Breast epithelium (tissue), 4 donors: ENCODE data around the gene PALLD. TPM values are rescaled to one million over a fixed set of nuclear protein-coding genes. Genes with fewer than 3 reads are reported as not detected.
"Not testable (repeated sequence)": the region's sequence is repeated elsewhere in the genome, so short reads cannot be mapped to it uniquely, and the experiment has no call there.

Source experiments
- DNase-seq, 2 donors: peaks; one replicate each; pipeline ENCODE4 v3.0.0-alpha.2; 2019; ENCODE audit warnings: low spot score in 2 of 2
- H3K27ac ChIP-seq, 2 donors: fragments of 200-600 bp; sonication (generic) in 1 of 2; one replicate each; pipeline ENCODE4 v1.5.1; 2016 to 2019; ENCODE audit warnings: mild to moderate bottlenecking in 1 of 2
- H3K27me3 ChIP-seq, 2 donors: fragments of 200-600 bp; sonication (generic) in 1 of 2; one replicate each; pipeline versions ENCODE4 v1.5.1 to v1.6.0; 2017 to 2019; ENCODE audit warnings: control low read depth in 1 of 2, mild to moderate bottlenecking in 1 of 2
- H3K36me3 ChIP-seq: fragments of 200-600 bp; one replicate; pipeline ENCODE4 v1.5.1; 2019
- H3K4me1 ChIP-seq, 2 donors: fragments of 200-600 bp; sonication (generic); one replicate each; pipeline ENCODE4 v1.5.1; 2016 to 2019; ENCODE audit warnings: control low read depth in 1 of 2
- H3K4me3 ChIP-seq, 3 donors: fragments of 200-600 bp; sonication (generic); 1 replicate in 2 of 3; 2 replicates in 1 of 3; pipeline ENCODE4 v1.5.1; 2016 to 2019; ENCODE audit warnings: mild to moderate bottlenecking in 3 of 3, moderate library complexity in 2 of 3
- H3K9me3 ChIP-seq, 2 donors: fragments of 200-600 bp; sonication (generic) in 1 of 2; one replicate each; pipeline ENCODE4 v1.5.1; 2016 to 2019; ENCODE audit warnings: control low read depth in 1 of 2
- CTCF ChIP-seq, 3 donors: fragments of 450-650 bp; IDR thresholded peaks; one replicate each; pipeline ENCODE4 v1.5.1; 2016 to 2017; ENCODE audit warnings: antibody characterized with exemption in 3 of 3, mild to moderate bottlenecking in 3 of 3, moderate library complexity in 3 of 3
- POLR2A ChIP-seq: fragments of 450-650 bp; IDR thresholded peaks from one replicate; pipeline ENCODE4 v1.6.1; 2016; ENCODE audit warnings: antibody characterized with exemption, mild to moderate bottlenecking, moderate library complexity
- POLR2AphosphoS5 ChIP-seq, 3 donors: sonication (generic); formaldehyde crosslinking; IDR thresholded peaks; one replicate each; pipeline ENCODE4 v1.6.1; 2017; ENCODE audit warnings: antibody characterized with exemption in 3 of 3
- intact Hi-C: fragments of 100-400 bp; cut with DNase I; formaldehyde crosslinking; loops from one replicate; pipeline ENCODE4 v1.15.1; 2023; ENCODE audit warnings: low total_unique reads
- total RNA-seq, 3 donors: library from RNA; depleted of rRNA; stranded (reverse); fragments of >200 nt; gene quantifications; one replicate each; pipeline ENCODE4 v1.1.0, GENCODE V29; 2016

The PALLD gene
- total RNA-seq, 3 donors from 2014 or later: 96.0 to 186 (median 174) TPM

DNA sequence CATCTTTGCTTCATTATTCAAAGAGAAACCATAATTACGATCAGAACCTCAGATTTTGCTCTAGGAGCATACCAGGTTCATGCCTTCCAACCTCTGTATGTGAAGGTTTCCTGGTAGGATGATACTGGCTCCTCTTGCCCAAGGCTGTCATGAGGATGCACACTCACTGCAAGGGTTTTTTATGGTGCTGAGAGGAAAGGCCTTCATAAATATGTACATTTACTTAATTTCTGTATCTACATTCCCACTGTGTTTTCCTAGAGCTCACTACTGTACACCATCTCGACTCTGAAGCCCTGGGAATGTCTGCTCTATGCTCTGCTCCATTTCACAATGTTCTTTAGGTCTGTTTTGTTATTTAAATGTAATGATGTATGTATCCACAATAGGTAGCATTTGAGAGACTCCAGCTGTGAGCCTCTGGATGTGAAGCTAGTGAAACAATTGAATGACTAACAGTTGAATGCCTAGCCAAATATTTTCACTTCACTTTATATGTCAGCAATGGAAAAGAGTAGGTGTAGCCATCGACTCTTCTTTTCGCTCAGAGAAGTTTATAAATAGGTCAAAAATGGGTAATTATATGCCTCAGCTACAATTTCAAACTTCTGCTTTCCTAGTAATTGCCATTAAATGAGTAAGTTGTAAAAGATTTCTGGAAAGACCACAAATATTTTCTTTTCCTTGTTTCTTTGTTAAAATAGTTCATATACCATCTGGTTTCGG, 228.0 kb downstream of the PALLD start:
- Histone ChIP-seq H3K27ac (no peak overlapping the region), H3K36me3 (no peaks in the 10 kb centered on the region), H3K27me3 (no peaks in the 10 kb centered on the region), H3K4me1 (no peaks in the 10 kb centered on the region), H3K9me3 (no peaks in the 10 kb centered on the region), H3K4me3 (no peak overlapping the region)
- no peak for TF ChIP-seq CTCF (IDR thresholded peaks at IDR 0.05)
- no peak for TF ChIP-seq POLR2A
- no peak for TF ChIP-seq POLR2AphosphoS5 (IDR thresholded peaks at IDR 0.05)
- DNase-seq: no peak
- intact Hi-C loops: no loop called here

- Histone ChIP-seq H3K4me1 (no peaks in the 10 kb centered on the region), H3K9me3 (no peaks in the 10 kb centered on the region), H3K4me3 (no peak overlapping the region), H3K27ac (no peak overlapping the region), H3K36me3 (no peaks in the 10 kb centered on the region), H3K27me3 (no peaks in the 10 kb centered on the region)
- intact Hi-C loops: no loop called here
- TF ChIP-seq POLR2A (no peak), POLR2AphosphoS5 (IDR thresholded peaks at IDR 0.05) (no peak), CTCF (IDR thresholded peaks at IDR 0.05) (no peak)
- DNase-seq: no peak
Observed at GRCh38 chr4:168725930-168726329, 229.1 kb downstream of the PALLD start.

DNA sequence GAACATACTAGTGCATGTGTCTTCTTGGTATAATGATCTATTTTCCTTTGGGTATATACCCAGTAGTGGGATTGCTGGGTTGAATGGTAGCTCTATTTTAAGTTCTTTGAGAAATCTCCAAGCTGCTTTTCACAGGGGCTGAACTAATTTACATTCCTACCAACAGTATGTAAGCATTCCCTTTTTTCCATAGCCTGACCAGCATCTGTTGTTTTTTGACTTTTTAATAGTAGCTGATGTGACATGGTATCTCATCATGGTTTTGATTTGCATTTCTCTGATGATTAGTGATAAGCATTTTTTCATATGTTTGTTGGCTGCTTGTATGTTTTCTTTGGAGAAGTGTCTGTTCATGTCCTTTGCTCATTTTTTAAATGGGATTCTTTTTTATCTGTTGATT, 230.3 kb downstream of the PALLD start:
- H3K27ac ChIP-seq, H3K9me3 ChIP-seq, H3K36me3 ChIP-seq, H3K27me3 ChIP-seq, intact Hi-C loops, DNase-seq, H3K4me1 ChIP-seq, H3K4me3 ChIP-seq: not testable (repeated sequence)

DNA sequence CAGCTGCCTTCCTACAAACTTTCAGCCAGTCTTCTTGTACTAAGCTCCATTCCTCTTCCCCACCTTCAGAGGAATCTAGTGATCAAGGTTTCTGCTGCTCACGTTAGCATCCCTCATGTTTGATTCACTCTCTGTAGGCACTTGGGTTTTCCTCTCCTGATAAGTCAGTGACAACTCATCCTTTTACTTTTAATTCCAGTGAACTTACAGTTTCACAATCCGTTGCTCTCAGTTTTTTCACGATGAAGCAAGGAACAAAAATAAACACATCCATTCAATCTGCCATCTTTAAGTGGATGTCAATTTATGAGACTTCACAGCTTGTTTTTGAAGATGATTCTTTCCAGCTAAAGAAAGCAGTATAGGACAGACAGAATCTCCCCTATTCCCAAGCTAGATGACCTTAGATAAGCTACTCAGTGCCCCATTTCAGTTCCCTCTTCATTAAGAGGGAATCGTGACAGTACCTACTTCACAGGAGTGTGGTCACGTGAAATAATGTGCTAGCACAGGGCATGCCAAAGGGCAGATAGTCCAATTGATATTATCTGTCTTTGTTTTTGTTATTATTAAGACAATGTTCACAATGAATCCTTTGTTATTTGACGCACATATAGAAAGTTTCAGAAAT, 234.3 kb downstream of the PALLD start:
- intact Hi-C loops: no loop called here
- no peak for TF ChIP-seq POLR2AphosphoS5 (IDR thresholded peaks at IDR 0.05)
- no peak for TF ChIP-seq POLR2A
- no peak for TF ChIP-seq CTCF (IDR thresholded peaks at IDR 0.05)
- Histone ChIP-seq H3K4me3 (no peak overlapping the region), H3K27ac (no peak overlapping the region), H3K36me3 (no peaks in the 10 kb centered on the region), H3K9me3 (no peaks in the 10 kb centered on the region), H3K27me3 (no peaks in the 10 kb centered on the region), H3K4me1 (no peaks in the 10 kb centered on the region)
- no peak for DNase-seq

DNA sequence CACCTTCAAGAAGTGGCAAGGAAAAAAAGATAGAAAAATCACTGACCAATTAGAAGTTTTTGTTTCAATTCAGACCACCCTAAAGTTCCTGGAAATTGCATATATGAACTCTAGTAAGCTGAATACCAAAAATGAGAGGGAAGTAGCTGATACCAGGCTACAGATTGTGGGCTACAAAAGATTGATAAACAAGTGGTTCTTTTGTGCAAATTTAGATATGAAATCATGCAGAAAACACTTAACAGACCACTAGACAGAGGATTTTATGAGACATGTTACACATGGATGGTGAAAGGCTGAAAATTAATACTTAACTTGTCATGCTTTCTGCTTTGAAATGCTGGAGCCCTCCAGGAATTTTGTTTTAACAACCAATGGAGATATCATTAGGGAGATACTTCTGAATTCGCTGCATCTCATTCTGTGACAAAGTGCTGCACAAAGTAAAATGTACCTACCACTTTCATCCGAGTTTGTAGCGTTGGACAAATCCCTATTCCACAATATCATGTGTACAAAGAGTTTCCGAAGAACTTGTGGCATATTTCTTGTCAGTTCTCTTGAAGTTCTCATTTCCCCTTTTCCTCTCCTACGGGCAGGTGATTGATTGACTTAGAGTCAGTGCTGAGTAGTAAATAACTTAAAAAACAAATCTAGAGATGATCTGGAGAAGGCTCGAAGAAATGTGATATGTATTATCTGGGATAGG, 235.0 kb downstream of the PALLD start:
- H3K4me3 ChIP-seq: no peak overlapping the region
- H3K9me3 ChIP-seq: no peaks in the 10 kb centered on the region
- TF ChIP-seq POLR2AphosphoS5 (IDR thresholded peaks at IDR 0.05) (no peak), CTCF (IDR thresholded peaks at IDR 0.05) (no peak), POLR2A (no peak)
- no peaks in the 10 kb centered on the region for H3K27me3 ChIP-seq
- H3K4me1 ChIP-seq: no peaks in the 10 kb centered on the region
- H3K27ac ChIP-seq: no peak overlapping the region
- DNase-seq: no peak
- H3K36me3 ChIP-seq: no peaks in the 10 kb centered on the region
- intact Hi-C loops: no loop called here
